ENCODE measurements around the gene SLC22A7. TPM values are rescaled to one million over a fixed set of nuclear protein-coding genes. Genes with fewer than 3 reads are reported as not detected.

Gene SLC22A7
- total and polyA plus RNA-seq, 2 of the 8 experiments (the other 6 are each of a cell fraction or from before 2014, with no cell fraction given): not detected

GRCh38 chr6:43263314-43264178, 34.5 kb upstream of the SLC22A7 start:
- Histone ChIP-seq H4K91ac (replicated peaks; ENCODE audit: insufficient read length, low read length) (no peak overlapping the region), H3K23ac (ENCODE audit: insufficient read length) (no peak overlapping the region), H2BK120ac (replicated peaks; ENCODE audit: low read depth, low read length) (no peak overlapping the region), H3K4me2 (ENCODE audit: insufficient read depth in 1 of 2, low read depth in 2 of 2, low read length in 2 of 2) (no peak overlapping the region), H3K27me3 (replicated peaks in 1 of 4; ENCODE audit: control insufficient read depth in 3 of 4, extremely low read depth in 1 of 4, insufficient read depth in 3 of 4, low read length in 3 of 4) (peaks cover 2 to 9% (median 7%) of the 10 kb centered on the region in 4 experiments), H3K9me3 (ENCODE audit: insufficient read depth in 2 of 2, low read depth in 1 of 2, low read length in 1 of 2) (no peaks in the 10 kb centered on the region), H3K27ac (ENCODE audit: low read depth, low read length) (no peak overlapping the region), H3K79me1 (ENCODE audit: low read depth, low read length) (no peaks in the 10 kb centered on the region), H2BK12ac (ENCODE audit: low read depth, low read length) (peak overlapping the region; percentile 43; the same call in 1 of the 2 replicates), H2BK5ac (ENCODE audit: low read depth, low read length) (0 out of 2 replicates have a peak overlapping the region, but pooled peaks have one; percentile 9), H2AK5ac (ENCODE audit: low read depth, low read length) (no peak overlapping the region), H3K4me3 (ENCODE audit: extremely low read depth in 1 of 4, insufficient read depth in 2 of 4, low read depth in 3 of 4, low read length in 4 of 4) (no peak overlapping the region), H2BK20ac (ENCODE audit: low read length) (no peak overlapping the region; the same call in 1 of the 2 replicates), H3K36me3 (ENCODE audit: control insufficient read depth in 2 of 4, insufficient read depth in 4 of 4, low read length in 3 of 4) (no peaks in the 10 kb centered on the region), H3K18ac (ENCODE audit: extremely low read depth, low read length) (no peak overlapping the region), H3K79me2 (ENCODE audit: control insufficient read depth in 1 of 2, insufficient read depth in 2 of 2, low read length in 2 of 2) (no peaks in the 10 kb centered on the region), H4K5ac (ENCODE audit: insufficient read length, low read depth, low read length) (no peak overlapping the region), H4K8ac (ENCODE audit: extremely low read depth, insufficient read depth, low read length) (no peak overlapping the region; the same call in 1 of the 2 replicates), H3K23me2 (ENCODE audit: low read depth, low read length) (no peaks in the 10 kb centered on the region), H4K20me1 (replicated peaks in 1 of 2; ENCODE audit: control insufficient read depth in 1 of 2, insufficient read depth in 2 of 2, low read length in 2 of 2) (peaks cover 0 to 2% of the 10 kb centered on the region in 2 experiments), H3K4ac (replicated peaks; ENCODE audit: insufficient read length, low read depth, low read length) (no peak overlapping the region), H3K56ac (replicated peaks; ENCODE audit: insufficient read length, low read depth, low read length) (no peak overlapping the region), H2AFZ (ENCODE audit: low read length) (no peak overlapping the region), H2BK15ac (ENCODE audit: low read length) (0 out of 2 replicates have a peak overlapping the region, but pooled peaks have one; percentile 92), H3K9ac (replicated peaks in 1 of 4; ENCODE audit: extremely low read depth in 1 of 4, low read depth in 3 of 4, low read length in 3 of 4) (no peak overlapping the region), H3K4me1 (replicated peaks in 1 of 4; ENCODE audit: control insufficient read depth in 3 of 4, insufficient read depth in 4 of 4, low read length in 3 of 4) (peaks cover 0 to 15% (median 5%) of the 10 kb centered on the region in 4 experiments; a peak in 6 of 7 replicates), H3K14ac (ENCODE audit: insufficient read length) (no peak overlapping the region)
- POLR2A ChIA-PET (ENCODE audit: partially characterized antibody): interaction anchor here (0.9 kb wide), 1 partner anchor 86 kb away, joined by 3 read pairs; no protein-coding TSS in a partner anchor
- no peak for FAIRE-seq
- CTCF ChIA-PET (ENCODE audit: partially characterized antibody): interaction anchor here (0.6 to 9.4 kb wide), 29 partner anchors 8 to 243 kb away, joined by 3 to 78 read pairs (median 6); partner anchors contain the start of genes CRIP3, DLK2 and DNPH1
- DNase-seq (ENCODE audit: low read depth in 1 of 2, low spot score in 2 of 2): peak; percentile 49 to 90
- 65% methylated on average over 12 of the region's 12 CpGs; no CpG with 5 or more reads in 1 of the 2 experiments for WGBS, 2 experiments (ENCODE audit: extremely low coverage in 1 of 2, insufficient coverage in 1 of 2, insufficient read length in 1 of 2, insufficient replicate concordance in 2 of 2, low coverage in 1 of 2, low lambda C conversion rate in 2 of 2, missing lambda C conversion rate in 1 of 2)
- no peak for TF ChIP-seq SP1 (IDR thresholded peaks at IDR 0.05; ENCODE audit: low read depth, low read length)
- TF ChIP-seq RXRA (IDR thresholded peaks at IDR 0.05; ENCODE audit: insufficient read depth, low read depth, low read length): no peak
- TF ChIP-seq CTBP2 (IDR thresholded peaks at IDR 0.05; ENCODE audit: borderline replicate concordance, insufficient read depth, insufficient read length, low read length): no peak
- 0 out of 4 replicates have a peak, but pooled peaks of 1 of the 2 experiments have one; percentile 53 for TF ChIP-seq SIN3A (conservative IDR thresholded peaks at IDR 0.05 in 1 of 2, IDR thresholded peaks at IDR 0.05 in 1 of 2; ENCODE audit: low read depth in 1 of 2, low read length in 2 of 2)
- no peak for TF ChIP-seq SP2 (IDR thresholded peaks at IDR 0.05; ENCODE audit: low read length)
- peak; percentile 46; the same call in 1 of the 2 replicates for TF ChIP-seq JUND (IDR thresholded peaks at IDR 0.05; ENCODE audit: low read length)
- TF ChIP-seq CTCF (IDR thresholded peaks at IDR 0.05; ENCODE audit: control extremely low read depth in 1 of 3, insufficient read depth in 1 of 3, low read depth in 1 of 3, low read length in 3 of 3): peak in 2 of 3 experiments; percentile 91 to 98; a peak in 3 of 4 replicates
- no peak for TF ChIP-seq EGR1 (IDR thresholded peaks at IDR 0.05; ENCODE audit: borderline replicate concordance, low read depth, low read length)
